ENCODE measurements around the gene RAD21L1.

Gene RAD21L1

GRCh38 chr20:1183153-1183552 is 42.7 kb upstream of the RAD21L1 start:
- no peak for TF ChIP-seq CTCF (IDR thresholded peaks at IDR 0.05; ENCODE audit: low read depth, low read length)
- in situ Hi-C loops (cut with HindIII; ENCODE audit: low sequenced_read_pairs): no loop called here
- no peak overlapping the region for H3K4me3 ChIP-seq (ENCODE audit: low read depth, low read length)
- no peak for DNase-seq (ENCODE audit: low read depth, low spot score)

- H3K4me3 ChIP-seq (ENCODE audit: low read depth, low read length): no peak overlapping the region
- in situ Hi-C loops (cut with HindIII; ENCODE audit: low sequenced_read_pairs): no loop called here
- DNase-seq (ENCODE audit: low read depth, low spot score): no peak
- no peak for TF ChIP-seq CTCF (IDR thresholded peaks at IDR 0.05; ENCODE audit: low read depth, low read length)
Observed at GRCh38 chr20:1184260-1184637, 41.6 kb upstream of the RAD21L1 start.

GRCh38 chr20:1184638-1185315 is 41.1 kb upstream of the RAD21L1 start, which contains the start of gene TMEM74B:
Gene TMEM74B, minus strand, starts transcription at chr20:1184981. Its CDS starts 1,180 bp downstream, at chr20:1183801.
- no peak for TF ChIP-seq CTCF (IDR thresholded peaks at IDR 0.05; ENCODE audit: low read depth, low read length)
- DNase-seq (ENCODE audit: low read depth, low spot score): no peak
- in situ Hi-C loops (cut with HindIII; ENCODE audit: low sequenced_read_pairs): no loop called here
- H3K4me3 ChIP-seq (ENCODE audit: low read depth, low read length): peak within 1 kb of the TSS; percentile 27

GRCh38 chr20:1185316-1185741 is 40.5 kb upstream of the RAD21L1 start:
- no peak for DNase-seq (ENCODE audit: low read depth, low spot score)
- in situ Hi-C loops (cut with HindIII; ENCODE audit: low sequenced_read_pairs): no loop called here
- peak overlapping the region; percentile 27 for H3K4me3 ChIP-seq (ENCODE audit: low read depth, low read length)
- TF ChIP-seq CTCF (IDR thresholded peaks at IDR 0.05; ENCODE audit: low read depth, low read length): no peak

GRCh38 chr20:1185790-1186334 is 40.0 kb upstream of the RAD21L1 start:
- in situ Hi-C loops (cut with HindIII; ENCODE audit: low sequenced_read_pairs): no loop called here
- TF ChIP-seq CTCF (IDR thresholded peaks at IDR 0.05; ENCODE audit: low read depth, low read length): peak; percentile 69
- DNase-seq (ENCODE audit: low read depth, low spot score): peak; percentile 7
- H3K4me3 ChIP-seq (ENCODE audit: low read depth, low read length): no peak overlapping the region

- no peak for DNase-seq (ENCODE audit: low read depth, low spot score)
Observed at GRCh38 chr20:1186367-1186991, 39.4 kb upstream of the RAD21L1 start.

More at GRCh38 chr20:1186367-1186991, 39.4 kb upstream of the RAD21L1 start:
- in situ Hi-C loops (cut with HindIII; ENCODE audit: low sequenced_read_pairs): no loop called here
- no peak overlapping the region for H3K4me3 ChIP-seq (ENCODE audit: low read depth, low read length)
- no peak for TF ChIP-seq CTCF (IDR thresholded peaks at IDR 0.05; ENCODE audit: low read depth, low read length)
